Measurements from ENCODE around the gene FMR1NB. TPM values are rescaled to one million over a fixed set of nuclear protein-coding genes. Genes with fewer than 3 reads are reported as not detected.

FMR1NB gene
- total RNA-seq, 2 experiments from 2014 or later, result not detected

DNA sequence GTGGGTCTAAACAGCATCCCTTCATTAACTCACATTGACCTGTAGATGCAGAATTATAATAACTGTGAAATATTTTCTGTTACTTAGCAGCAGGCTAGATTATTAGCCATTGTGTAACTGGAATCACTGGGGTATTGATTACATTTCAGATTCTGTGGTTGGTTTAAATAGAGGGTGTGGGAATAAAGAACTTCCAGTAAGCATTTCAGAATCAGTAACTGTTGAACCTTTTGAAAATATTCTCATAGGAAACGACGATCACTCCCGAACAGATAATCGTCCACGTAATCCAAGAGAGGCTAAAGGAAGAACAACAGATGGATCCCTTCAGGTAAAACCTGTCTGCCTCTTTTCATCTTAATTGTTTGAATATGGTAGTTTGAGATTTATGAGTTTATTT is 35.9 kb upstream of the FMR1NB start:
- Mint-ChIP-seq H3K27me3 (no peaks in the 10 kb centered on the region), H3K9me3 (no peaks in the 10 kb centered on the region), H3K36me3 (ENCODE audit: low read depth) (peaks cover 75% of the 10 kb centered on the region), H3K27ac (no peak overlapping the region), H3K4me1 (ENCODE audit: low read depth) (no peaks in the 10 kb centered on the region), H3K4me3 (no peak overlapping the region)
- CTCF ChIA-PET, result no interaction called here
- DNase-seq, result no peak
- no peaks in the 10 kb centered on the region for H3K9me3 ChIP-seq (ENCODE audit: control insufficient read depth in 1 of 2, insufficient read depth in 1 of 2, low read length in 2 of 2)
- no peaks in the 10 kb centered on the region for H3K27me3 ChIP-seq (ENCODE audit: control insufficient read depth in 1 of 2, insufficient read depth in 2 of 2, low read length in 2 of 2)
- TF ChIP-seq, protein P1, sequence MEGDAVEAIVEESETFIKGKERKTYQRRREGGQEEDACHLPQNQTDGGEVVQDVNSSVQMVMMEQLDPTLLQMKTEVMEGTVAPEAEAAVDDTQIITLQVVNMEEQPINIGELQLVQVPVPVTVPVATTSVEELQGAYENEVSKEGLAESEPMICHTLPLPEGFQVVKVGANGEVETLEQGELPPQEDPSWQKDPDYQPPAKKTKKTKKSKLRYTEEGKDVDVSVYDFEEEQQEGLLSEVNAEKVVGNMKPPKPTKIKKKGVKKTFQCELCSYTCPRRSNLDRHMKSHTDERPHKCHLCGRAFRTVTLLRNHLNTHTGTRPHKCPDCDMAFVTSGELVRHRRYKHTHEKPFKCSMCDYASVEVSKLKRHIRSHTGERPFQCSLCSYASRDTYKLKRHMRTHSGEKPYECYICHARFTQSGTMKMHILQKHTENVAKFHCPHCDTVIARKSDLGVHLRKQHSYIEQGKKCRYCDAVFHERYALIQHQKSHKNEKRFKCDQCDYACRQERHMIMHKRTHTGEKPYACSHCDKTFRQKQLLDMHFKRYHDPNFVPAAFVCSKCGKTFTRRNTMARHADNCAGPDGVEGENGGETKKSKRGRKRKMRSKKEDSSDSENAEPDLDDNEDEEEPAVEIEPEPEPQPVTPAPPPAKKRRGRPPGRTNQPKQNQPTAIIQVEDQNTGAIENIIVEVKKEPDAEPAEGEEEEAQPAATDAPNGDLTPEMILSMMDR (IDR thresholded peaks at IDR 0.05), result no peak
- H3K4me1 ChIP-seq (ENCODE audit: insufficient read depth, low read length), result no peaks in the 10 kb centered on the region
- POLR2A ChIA-PET, result no interaction called here
- peaks cover 57% of the 10 kb centered on the region for H3K36me3 ChIP-seq (ENCODE audit: insufficient read depth, low read length)
- ATAC-seq (ENCODE audit: poor library complexity), result no peak
- H3K4me3 ChIP-seq (ENCODE audit: low read length), result no peak overlapping the region
- no peak overlapping the region for H3K27ac ChIP-seq (ENCODE audit: low read depth in 1 of 2, low read length in 2 of 2)
- intact Hi-C loops (cut with DNase I, micrococcal nuclease), result no loop called here

- Mint-ChIP-seq H3K27ac (no peak overlapping the region), H3K9me3 (no peaks in the 10 kb centered on the region), H3K4me3 (no peak overlapping the region), H3K36me3 (ENCODE audit: low read depth) (peaks cover 56% of the 10 kb centered on the region), H3K27me3 (no peaks in the 10 kb centered on the region), H3K4me1 (ENCODE audit: low read depth) (no peaks in the 10 kb centered on the region)
- H3K9me3 ChIP-seq (ENCODE audit: control insufficient read depth in 1 of 2, insufficient read depth in 1 of 2, low read length in 2 of 2), result no peaks in the 10 kb centered on the region
- POLR2A ChIA-PET, result no interaction called here
- H3K36me3 ChIP-seq (ENCODE audit: insufficient read depth, low read length), result peaks cover 38% of the 10 kb centered on the region
- intact Hi-C loops (cut with DNase I, micrococcal nuclease), result no loop called here
- H3K4me3 ChIP-seq (ENCODE audit: low read length), result no peak overlapping the region
- CTCF ChIA-PET, result no interaction called here
- no peak for ATAC-seq (ENCODE audit: poor library complexity)
- H3K4me1 ChIP-seq (ENCODE audit: insufficient read depth, low read length), result no peaks in the 10 kb centered on the region
- H3K27ac ChIP-seq (ENCODE audit: low read depth in 1 of 2, low read length in 2 of 2), result no peak overlapping the region
- H3K27me3 ChIP-seq (ENCODE audit: control insufficient read depth in 1 of 2, insufficient read depth in 2 of 2, low read length in 2 of 2), result no peaks in the 10 kb centered on the region
- TF ChIP-seq, protein P1 (IDR thresholded peaks at IDR 0.05), result no peak
- DNase-seq, result no peak
Observed at GRCh38 chrX:147948531-147948930, 32.6 kb upstream of the FMR1NB start.

- H3K4me1 Mint-ChIP-seq (ENCODE audit: low read depth), result no peaks in the 10 kb centered on the region
- peaks cover 20% of the 10 kb centered on the region for H3K36me3 ChIP-seq (ENCODE audit: insufficient read depth, low read length)
- no peak for DNase-seq
- H3K4me1 ChIP-seq (ENCODE audit: insufficient read depth, low read length), result no peaks in the 10 kb centered on the region
- H3K27me3 ChIP-seq (ENCODE audit: control insufficient read depth in 1 of 2, insufficient read depth in 2 of 2, low read length in 2 of 2), result no peaks in the 10 kb centered on the region
- CTCF ChIA-PET, result no interaction called here
- H3K4me3 Mint-ChIP-seq, result no peak overlapping the region
- ATAC-seq (ENCODE audit: poor library complexity), result no peak
- H3K27ac Mint-ChIP-seq, result no peak overlapping the region
- no peak overlapping the region for H3K4me3 ChIP-seq (ENCODE audit: low read length)
- no peaks in the 10 kb centered on the region for H3K27me3 Mint-ChIP-seq
- TF ChIP-seq, protein P1 (IDR thresholded peaks at IDR 0.05), result no peak
- H3K9me3 Mint-ChIP-seq, result no peaks in the 10 kb centered on the region
- intact Hi-C loops (cut with DNase I, micrococcal nuclease), result no loop called here
- no peak overlapping the region for H3K27ac ChIP-seq (ENCODE audit: low read depth in 1 of 2, low read length in 2 of 2)
- H3K36me3 Mint-ChIP-seq (ENCODE audit: low read depth), result peaks cover 39% of the 10 kb centered on the region
- H3K9me3 ChIP-seq (ENCODE audit: control insufficient read depth in 1 of 2, insufficient read depth in 1 of 2, low read length in 2 of 2), result no peaks in the 10 kb centered on the region
- POLR2A ChIA-PET, result no interaction called here
Observed at GRCh38 chrX:147950352-147950751, 30.8 kb upstream of the FMR1NB start.

Data from CD4-positive, alpha-beta T cell (primary cell).